A673 (cell line): ENCODE data around the gene SPATS2L. TPM values are rescaled to one million over a fixed set of nuclear protein-coding genes. Genes with fewer than 3 reads are reported as not detected.

Source experiments
- BruUV-seq: library from RNA; stranded (reverse); fragments of 400-500 nt; replicated peaks from 2 replicates; lab custom pipeline; 2021; lab: Mats Ljungman, UMichigan
- CTCF ChIA-PET: fragments of 300-600 bp; sonication (Branson Sonifier 250); formaldehyde crosslinking; loops from one replicate; lab custom pipeline; 2022; ENCODE audit warnings: antibody characterized with exemption; lab: Charles Lee
- POLR2A ChIA-PET: fragments of 300-600 bp; sonication (Branson Sonifier 250); formaldehyde crosslinking; loops from one replicate; lab custom pipeline; 2022; ENCODE audit warnings: antibody characterized with exemption; ENCODE audit not compliant: low non-redundant PET; lab: Charles Lee
- DNase-seq: peaks from one replicate; pipeline ENCODE4 v3.0.0-alpha.2; 2015; ENCODE audit warnings: low spot score
- H3K27ac ChIP-seq: fragments of 200-600 bp; sonication (generic); 2 replicates; pipeline ENCODE4 v1.5.1; 2016; ENCODE audit warnings: mixed run types, low read depth, mild to moderate bottlenecking, mixed read lengths, antibody characterized with exemption, low read length; ENCODE audit not compliant: poor library complexity, severe bottlenecking
- H3K27me3 ChIP-seq: fragments of 200-600 bp; sonication (generic); replicated peaks from 2 replicates; pipeline ENCODE4 v1.6.1; 2017; ENCODE audit warnings: mixed run types, low read depth, mild to moderate bottlenecking, mixed read lengths, antibody characterized with exemption, low read length; ENCODE audit not compliant: insufficient read depth, poor library complexity
- H3K36me3 ChIP-seq: fragments of 200-600 bp; sonication (generic); 2 replicates; pipeline ENCODE4 v1.6.1; 2016; ENCODE audit warnings: mixed run types, mild to moderate bottlenecking, mixed read lengths, antibody characterized with exemption, low read length; ENCODE audit not compliant: insufficient read depth, poor library complexity, severe bottlenecking
- H3K4me1 ChIP-seq: fragments of 200-600 bp; sonication (generic); 2 replicates; pipeline ENCODE4 v1.6.1; 2017; ENCODE audit warnings: mixed run types, mild to moderate bottlenecking, mixed read lengths, antibody characterized with exemption, low read length; ENCODE audit not compliant: insufficient read depth, poor library complexity, severe bottlenecking
- H3K4me3 ChIP-seq: fragments of 200-600 bp; sonication (generic); 2 replicates; pipeline ENCODE4 v1.5.1; 2016; ENCODE audit warnings: low read depth, mixed run types, mild to moderate bottlenecking, mixed read lengths, low read length; ENCODE audit not compliant: poor library complexity, severe bottlenecking
- H3K9me3 ChIP-seq: fragments of 200-600 bp; sonication (generic); 2 replicates; pipeline ENCODE4 v1.6.1; 2016; ENCODE audit warnings: mixed run types, low read depth, mild to moderate bottlenecking, mixed read lengths, antibody characterized with exemption, low read length; ENCODE audit not compliant: poor library complexity, severe bottlenecking
- EZH2 ChIP-seq: fragments of 200-600 bp; sonication (generic); IDR thresholded peaks from 2 replicates; pipeline ENCODE4 v1.6.1; 2017; ENCODE audit warnings: borderline replicate concordance, low read depth, mild to moderate bottlenecking, mixed read lengths, antibody characterized with exemption, low read length; ENCODE audit not compliant: poor library complexity, severe bottlenecking
- intact Hi-C: fragments of 100-400 bp; cut with micrococcal nuclease; formaldehyde crosslinking; loops from one replicate; pipeline ENCODE4 v1.10.0; 2022; ENCODE audit not compliant: unreplicated experiment
- total RNA-seq: library from RNA; stranded (reverse); gene quantifications from 2 replicates; pipeline ENCODE4 v1.2.3, GENCODE V29; 2021
- TF ChIP-seq, protein P1 (sequence below): fragments of 300-800, 200-600 bp; sonication (generic); conservative IDR thresholded peaks from 2 replicates; pipeline ENCODE4 v1.5.1; 2017; ENCODE audit warnings: low read depth, mild to moderate bottlenecking, antibody characterized with exemption, low read length, moderate library complexity, mixed read lengths

SPATS2L gene
- total RNA-seq, 1 experiment from 2014 or later = 10.0 TPM

DNA sequence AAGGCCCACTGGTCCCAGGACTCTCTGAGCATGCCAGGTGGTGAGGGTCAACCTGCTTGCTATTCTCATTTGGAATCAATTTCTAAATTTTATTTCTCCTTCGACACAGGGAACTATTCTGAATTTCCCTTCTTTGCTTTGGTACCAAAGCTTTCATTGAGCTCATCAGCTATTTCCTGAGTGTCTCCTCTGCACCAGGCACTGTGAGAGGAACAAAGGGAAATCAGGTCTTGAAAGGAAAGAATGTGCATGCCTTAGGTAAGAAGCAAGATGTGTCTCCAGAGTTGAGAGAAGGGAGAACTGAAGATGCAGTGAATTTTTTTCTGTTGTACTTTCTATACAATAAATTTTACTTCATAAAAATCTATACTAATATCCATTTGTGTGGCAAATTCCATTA is 17.9 kb downstream of the SPATS2L start:
- no peak for TF ChIP-seq EZH2
- TF ChIP-seq, protein P1, sequence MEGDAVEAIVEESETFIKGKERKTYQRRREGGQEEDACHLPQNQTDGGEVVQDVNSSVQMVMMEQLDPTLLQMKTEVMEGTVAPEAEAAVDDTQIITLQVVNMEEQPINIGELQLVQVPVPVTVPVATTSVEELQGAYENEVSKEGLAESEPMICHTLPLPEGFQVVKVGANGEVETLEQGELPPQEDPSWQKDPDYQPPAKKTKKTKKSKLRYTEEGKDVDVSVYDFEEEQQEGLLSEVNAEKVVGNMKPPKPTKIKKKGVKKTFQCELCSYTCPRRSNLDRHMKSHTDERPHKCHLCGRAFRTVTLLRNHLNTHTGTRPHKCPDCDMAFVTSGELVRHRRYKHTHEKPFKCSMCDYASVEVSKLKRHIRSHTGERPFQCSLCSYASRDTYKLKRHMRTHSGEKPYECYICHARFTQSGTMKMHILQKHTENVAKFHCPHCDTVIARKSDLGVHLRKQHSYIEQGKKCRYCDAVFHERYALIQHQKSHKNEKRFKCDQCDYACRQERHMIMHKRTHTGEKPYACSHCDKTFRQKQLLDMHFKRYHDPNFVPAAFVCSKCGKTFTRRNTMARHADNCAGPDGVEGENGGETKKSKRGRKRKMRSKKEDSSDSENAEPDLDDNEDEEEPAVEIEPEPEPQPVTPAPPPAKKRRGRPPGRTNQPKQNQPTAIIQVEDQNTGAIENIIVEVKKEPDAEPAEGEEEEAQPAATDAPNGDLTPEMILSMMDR = no peak
- no peak for DNase-seq
- no peak overlapping the region for H3K27ac ChIP-seq
- intact Hi-C loops = no loop called here
- H3K27me3 ChIP-seq = peaks cover 7% of the 10 kb centered on the region
- ChIA-PET CTCF (no interaction called here), POLR2A (no interaction called here)
- no peaks in the 10 kb centered on the region for H3K36me3 ChIP-seq
- H3K4me1 ChIP-seq = no peaks in the 10 kb centered on the region
- no peak overlapping the region for H3K4me3 ChIP-seq
- BruUV-seq = no TSS peak
- no peaks in the 10 kb centered on the region for H3K9me3 ChIP-seq

- no peak for DNase-seq
- TF ChIP-seq EZH2 = no peak
- TF ChIP-seq, protein P1 = no peak
- H3K27me3 ChIP-seq = no peaks in the 10 kb centered on the region
- POLR2A ChIA-PET = no interaction called here
- CTCF ChIA-PET = no interaction called here
- no peaks in the 10 kb centered on the region for H3K9me3 ChIP-seq
- no peak overlapping the region for H3K27ac ChIP-seq
- no peaks in the 10 kb centered on the region for H3K36me3 ChIP-seq
- no TSS peak for BruUV-seq
- no peak overlapping the region for H3K4me3 ChIP-seq
- no peaks in the 10 kb centered on the region for H3K4me1 ChIP-seq
- intact Hi-C loops = no loop called here
Measured at GRCh38 chr2:200329384-200329783, 22.9 kb downstream of the SPATS2L start.

DNA sequence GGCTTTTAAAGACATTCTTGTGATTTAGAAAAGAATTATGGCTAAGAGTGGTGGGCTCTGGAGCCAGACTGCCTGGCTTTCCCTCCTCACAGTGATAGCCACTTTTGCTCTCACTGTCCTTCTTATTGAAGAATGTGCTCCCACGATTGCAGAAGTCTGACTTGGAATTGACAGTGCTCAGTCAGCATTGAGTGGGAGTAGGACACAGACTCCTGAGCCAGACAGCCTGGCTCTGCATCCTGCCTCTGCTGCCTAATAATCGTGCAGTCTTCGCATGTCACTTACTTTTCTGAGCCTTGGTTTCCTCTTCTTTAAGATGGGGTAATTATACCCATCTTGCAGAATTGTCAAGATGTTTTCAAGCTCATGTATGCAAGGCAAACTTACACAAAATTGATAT is 23.3 kb downstream of the SPATS2L start:
- Histone ChIP-seq H3K27me3 (no peaks in the 10 kb centered on the region), H3K9me3 (no peaks in the 10 kb centered on the region), H3K4me1 (no peaks in the 10 kb centered on the region), H3K36me3 (no peaks in the 10 kb centered on the region), H3K27ac (no peak overlapping the region), H3K4me3 (no peak overlapping the region)
- intact Hi-C loops = no loop called here
- ChIA-PET POLR2A (no interaction called here), CTCF (no interaction called here)
- no peak for TF ChIP-seq EZH2
- TF ChIP-seq, protein P1 = no peak
- no TSS peak for BruUV-seq
- DNase-seq = no peak
